ENCODE measurements around the gene TRAF3. TPM values are rescaled to one million over a fixed set of nuclear protein-coding genes. Genes with fewer than 3 reads are reported as not detected.

TRAF3 gene
- total and polyA plus RNA-seq, 4 donors, result 2.1 to 12.0 (median 5.2) TPM

DNA sequence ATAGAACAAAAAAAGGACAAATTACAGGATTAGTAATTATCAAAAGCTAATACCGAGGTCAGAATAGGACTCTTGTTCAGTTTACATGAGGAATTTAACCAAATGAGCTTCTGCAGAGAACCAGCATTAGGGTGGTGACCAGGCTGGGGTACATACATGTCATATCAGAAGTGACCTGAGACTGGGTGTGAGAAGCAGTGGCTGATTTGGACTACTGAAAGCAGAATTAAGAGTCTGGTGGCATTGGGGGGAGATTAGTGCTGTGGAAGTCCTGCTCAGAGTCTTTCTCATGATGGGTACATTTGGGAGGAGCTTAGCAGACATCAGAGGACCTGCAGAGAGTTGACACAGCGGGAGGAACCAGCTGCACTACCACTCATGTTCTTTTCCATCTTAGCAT, 21.7 kb downstream of the TRAF3 start (continued):
- TF ChIP-seq, protein P1, sequence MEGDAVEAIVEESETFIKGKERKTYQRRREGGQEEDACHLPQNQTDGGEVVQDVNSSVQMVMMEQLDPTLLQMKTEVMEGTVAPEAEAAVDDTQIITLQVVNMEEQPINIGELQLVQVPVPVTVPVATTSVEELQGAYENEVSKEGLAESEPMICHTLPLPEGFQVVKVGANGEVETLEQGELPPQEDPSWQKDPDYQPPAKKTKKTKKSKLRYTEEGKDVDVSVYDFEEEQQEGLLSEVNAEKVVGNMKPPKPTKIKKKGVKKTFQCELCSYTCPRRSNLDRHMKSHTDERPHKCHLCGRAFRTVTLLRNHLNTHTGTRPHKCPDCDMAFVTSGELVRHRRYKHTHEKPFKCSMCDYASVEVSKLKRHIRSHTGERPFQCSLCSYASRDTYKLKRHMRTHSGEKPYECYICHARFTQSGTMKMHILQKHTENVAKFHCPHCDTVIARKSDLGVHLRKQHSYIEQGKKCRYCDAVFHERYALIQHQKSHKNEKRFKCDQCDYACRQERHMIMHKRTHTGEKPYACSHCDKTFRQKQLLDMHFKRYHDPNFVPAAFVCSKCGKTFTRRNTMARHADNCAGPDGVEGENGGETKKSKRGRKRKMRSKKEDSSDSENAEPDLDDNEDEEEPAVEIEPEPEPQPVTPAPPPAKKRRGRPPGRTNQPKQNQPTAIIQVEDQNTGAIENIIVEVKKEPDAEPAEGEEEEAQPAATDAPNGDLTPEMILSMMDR (IDR thresholded peaks at IDR 0.05; ENCODE audit: low read depth, low read length, missing input control), result no peak

DNA sequence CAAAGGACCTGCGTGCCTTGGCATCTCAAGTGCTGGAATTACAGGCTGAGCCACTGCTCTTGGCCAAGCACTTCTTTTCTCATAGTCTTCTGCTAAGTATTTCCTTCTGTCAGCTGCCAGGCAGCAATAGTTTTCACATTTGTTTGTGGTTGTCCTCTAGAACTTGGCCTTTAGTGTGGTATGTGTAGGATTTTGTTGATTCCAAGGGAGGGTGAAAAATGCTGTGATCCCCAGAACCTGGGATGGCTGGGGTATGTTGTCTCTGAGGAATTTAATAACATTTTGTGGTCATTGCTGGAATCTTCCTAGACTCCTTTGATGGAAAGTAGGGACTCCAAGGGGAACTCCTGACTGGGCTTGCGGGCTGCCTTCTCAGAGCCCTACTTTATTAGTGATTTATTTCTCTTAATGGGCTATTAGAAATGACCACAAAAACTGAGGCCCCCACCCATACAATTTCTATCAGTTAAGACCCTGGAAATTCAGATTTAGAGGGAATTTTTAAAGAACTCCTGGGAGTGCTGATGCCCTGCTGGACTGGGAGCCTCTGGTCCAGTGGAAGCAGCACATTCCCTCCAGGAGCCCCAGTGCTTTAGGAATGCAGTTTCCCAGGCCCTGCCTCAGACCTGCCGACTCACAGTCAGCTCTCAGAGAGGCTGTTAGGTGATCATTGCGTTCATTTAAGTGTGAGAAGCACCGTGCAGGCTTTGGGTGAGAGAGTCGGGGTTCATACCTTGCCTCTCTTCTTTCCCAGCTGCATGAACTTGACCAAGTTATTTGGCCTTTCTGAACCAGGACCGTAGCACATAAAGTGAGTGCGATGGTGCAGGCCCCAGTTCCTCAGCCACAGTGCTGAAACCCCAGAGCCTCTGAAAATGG, 22.7 kb downstream of the TRAF3 start:
- no peak for DNase-seq (ENCODE audit: low spot score)
- Histone ChIP-seq H3K36me3 (ENCODE audit: control insufficient read depth in 4 of 4, insufficient read depth in 3 of 4, low read depth in 1 of 4, low read length in 3 of 4) (no peaks in the 10 kb centered on the region), H3K27ac (ENCODE audit: low read depth in 1 of 2, low read length in 2 of 2) (no peak overlapping the region), H3K9ac (ENCODE audit: low read depth in 1 of 2, low read length in 2 of 2) (no peak overlapping the region), H3K4me3 (ENCODE audit: low read depth in 1 of 3, low read length in 3 of 3) (no peak overlapping the region), H3K27me3 (ENCODE audit: control insufficient read depth in 4 of 4, insufficient read depth in 4 of 4, low read length in 3 of 4) (no peaks in the 10 kb centered on the region), H3K9me3 (ENCODE audit: control insufficient read depth in 4 of 4, low read length in 3 of 4) (no peaks in the 10 kb centered on the region), H3K4me1 (ENCODE audit: control insufficient read depth in 4 of 4, insufficient read depth in 4 of 4, low read length in 3 of 4) (peaks cover 1 to 7% (median 4%) of the 10 kb centered on the region in 4 donors)
- WGBS, result 80% methylated on average over 8 of the region's 8 CpGs
- TF ChIP-seq, protein P2, sequence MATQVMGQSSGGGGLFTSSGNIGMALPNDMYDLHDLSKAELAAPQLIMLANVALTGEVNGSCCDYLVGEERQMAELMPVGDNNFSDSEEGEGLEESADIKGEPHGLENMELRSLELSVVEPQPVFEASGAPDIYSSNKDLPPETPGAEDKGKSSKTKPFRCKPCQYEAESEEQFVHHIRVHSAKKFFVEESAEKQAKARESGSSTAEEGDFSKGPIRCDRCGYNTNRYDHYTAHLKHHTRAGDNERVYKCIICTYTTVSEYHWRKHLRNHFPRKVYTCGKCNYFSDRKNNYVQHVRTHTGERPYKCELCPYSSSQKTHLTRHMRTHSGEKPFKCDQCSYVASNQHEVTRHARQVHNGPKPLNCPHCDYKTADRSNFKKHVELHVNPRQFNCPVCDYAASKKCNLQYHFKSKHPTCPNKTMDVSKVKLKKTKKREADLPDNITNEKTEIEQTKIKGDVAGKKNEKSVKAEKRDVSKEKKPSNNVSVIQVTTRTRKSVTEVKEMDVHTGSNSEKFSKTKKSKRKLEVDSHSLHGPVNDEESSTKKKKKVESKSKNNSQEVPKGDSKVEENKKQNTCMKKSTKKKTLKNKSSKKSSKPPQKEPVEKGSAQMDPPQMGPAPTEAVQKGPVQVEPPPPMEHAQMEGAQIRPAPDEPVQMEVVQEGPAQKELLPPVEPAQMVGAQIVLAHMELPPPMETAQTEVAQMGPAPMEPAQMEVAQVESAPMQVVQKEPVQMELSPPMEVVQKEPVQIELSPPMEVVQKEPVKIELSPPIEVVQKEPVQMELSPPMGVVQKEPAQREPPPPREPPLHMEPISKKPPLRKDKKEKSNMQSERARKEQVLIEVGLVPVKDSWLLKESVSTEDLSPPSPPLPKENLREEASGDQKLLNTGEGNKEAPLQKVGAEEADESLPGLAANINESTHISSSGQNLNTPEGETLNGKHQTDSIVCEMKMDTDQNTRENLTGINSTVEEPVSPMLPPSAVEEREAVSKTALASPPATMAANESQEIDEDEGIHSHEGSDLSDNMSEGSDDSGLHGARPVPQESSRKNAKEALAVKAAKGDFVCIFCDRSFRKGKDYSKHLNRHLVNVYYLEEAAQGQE (IDR thresholded peaks at IDR 0.05), result no peak
- TF ChIP-seq JUND (IDR thresholded peaks at IDR 0.05) (no peak), SP1 (IDR thresholded peaks at IDR 0.05) (no peak), GABPA (IDR thresholded peaks at IDR 0.05 in 1 of 2, conservative IDR thresholded peaks at IDR 0.05 in 1 of 2) (no peak), YY1 (IDR thresholded peaks at IDR 0.05) (no peak), TAF1 (conservative IDR thresholded peaks at IDR 0.05) (no peak), EGR1 (IDR thresholded peaks at IDR 0.05; ENCODE audit: low read depth in 2 of 2) (no peak), HNF4G (IDR thresholded peaks at IDR 0.05) (no peak), NR2F2 (IDR thresholded peaks at IDR 0.05) (no peak), HNF4A (conservative IDR thresholded peaks at IDR 0.05) (no peak)
- TF ChIP-seq, protein P3, sequence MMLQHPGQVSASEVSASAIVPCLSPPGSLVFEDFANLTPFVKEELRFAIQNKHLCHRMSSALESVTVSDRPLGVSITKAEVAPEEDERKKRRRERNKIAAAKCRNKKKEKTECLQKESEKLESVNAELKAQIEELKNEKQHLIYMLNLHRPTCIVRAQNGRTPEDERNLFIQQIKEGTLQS (IDR thresholded peaks at IDR 0.05), result no peak
- TF ChIP-seq, protein P1 (IDR thresholded peaks at IDR 0.05; ENCODE audit: low read depth, low read length, missing input control), result no peak
- TF ChIP-seq, protein P4, sequence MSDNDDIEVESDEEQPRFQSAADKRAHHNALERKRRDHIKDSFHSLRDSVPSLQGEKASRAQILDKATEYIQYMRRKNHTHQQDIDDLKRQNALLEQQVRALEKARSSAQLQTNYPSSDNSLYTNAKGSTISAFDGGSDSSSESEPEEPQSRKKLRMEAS (IDR thresholded peaks at IDR 0.05), result no peak

All from liver (tissue), 9 donors.